GM12801 (cell line): Measurements from ENCODE around the gene XPNPEP1.

ENCODE experiments used
- TF ChIP-seq, protein P1 (sequence below): IDR thresholded peaks from one replicate; pipeline ENCODE4 v1.5.1; 2011; ENCODE audit warnings: control low read depth; ENCODE audit not compliant: insufficient read length; ENCODE audit errors: extremely low read depth

XPNPEP1 gene

DNA sequence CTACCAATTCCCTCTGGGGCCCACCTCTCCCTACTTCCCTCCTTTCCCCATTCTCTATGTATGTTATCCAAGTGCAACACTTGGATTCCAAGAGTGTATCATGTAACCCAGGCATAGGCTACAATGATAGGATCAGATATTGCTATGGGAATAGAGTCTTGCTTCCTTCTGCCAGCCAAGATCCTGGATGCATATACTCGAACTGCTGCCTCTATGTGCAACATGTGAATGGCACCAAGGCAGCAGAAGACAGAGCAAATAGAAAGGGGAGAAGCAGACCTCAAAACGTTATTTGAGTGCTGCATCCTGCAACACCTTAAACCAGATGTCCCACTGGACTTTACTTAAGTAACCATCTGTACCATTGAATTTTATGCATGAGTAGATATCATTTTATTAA is 3.5 kb upstream of the XPNPEP1 start:
- TF ChIP-seq, protein P1, sequence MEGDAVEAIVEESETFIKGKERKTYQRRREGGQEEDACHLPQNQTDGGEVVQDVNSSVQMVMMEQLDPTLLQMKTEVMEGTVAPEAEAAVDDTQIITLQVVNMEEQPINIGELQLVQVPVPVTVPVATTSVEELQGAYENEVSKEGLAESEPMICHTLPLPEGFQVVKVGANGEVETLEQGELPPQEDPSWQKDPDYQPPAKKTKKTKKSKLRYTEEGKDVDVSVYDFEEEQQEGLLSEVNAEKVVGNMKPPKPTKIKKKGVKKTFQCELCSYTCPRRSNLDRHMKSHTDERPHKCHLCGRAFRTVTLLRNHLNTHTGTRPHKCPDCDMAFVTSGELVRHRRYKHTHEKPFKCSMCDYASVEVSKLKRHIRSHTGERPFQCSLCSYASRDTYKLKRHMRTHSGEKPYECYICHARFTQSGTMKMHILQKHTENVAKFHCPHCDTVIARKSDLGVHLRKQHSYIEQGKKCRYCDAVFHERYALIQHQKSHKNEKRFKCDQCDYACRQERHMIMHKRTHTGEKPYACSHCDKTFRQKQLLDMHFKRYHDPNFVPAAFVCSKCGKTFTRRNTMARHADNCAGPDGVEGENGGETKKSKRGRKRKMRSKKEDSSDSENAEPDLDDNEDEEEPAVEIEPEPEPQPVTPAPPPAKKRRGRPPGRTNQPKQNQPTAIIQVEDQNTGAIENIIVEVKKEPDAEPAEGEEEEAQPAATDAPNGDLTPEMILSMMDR, result no peak

DNA sequence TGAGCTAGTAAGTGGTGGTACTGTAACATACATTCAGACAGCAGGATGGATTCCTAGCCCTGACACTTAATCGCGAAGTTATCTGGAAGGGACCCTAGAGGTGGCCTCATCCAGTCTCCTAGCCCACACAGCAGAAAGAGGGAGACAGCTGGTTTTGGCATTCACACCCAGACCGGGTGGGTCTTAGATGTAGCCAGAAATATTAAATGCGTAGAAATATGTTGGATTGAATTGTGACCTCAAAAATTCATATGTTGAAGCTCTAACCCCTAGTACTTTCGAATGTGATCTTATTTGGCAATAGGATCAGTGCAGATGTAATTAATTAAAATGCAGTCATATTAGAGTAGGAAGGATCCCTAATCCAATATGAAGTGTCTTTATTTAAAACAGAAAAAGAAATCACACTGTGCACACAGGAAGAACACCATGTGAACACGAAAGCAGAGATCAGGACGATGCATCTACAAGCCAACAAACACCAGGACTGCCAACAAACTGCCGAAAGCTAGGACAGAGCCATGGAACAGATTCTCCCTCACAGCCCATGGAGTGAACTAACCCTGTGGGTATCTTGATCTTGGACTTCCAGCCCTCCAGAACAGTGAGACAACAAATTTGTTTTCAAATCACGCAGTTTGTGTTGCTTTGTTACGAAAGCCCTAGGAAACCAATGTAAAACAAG is 2.9 kb upstream of the XPNPEP1 start:
- TF ChIP-seq, protein P1, result no peak

DNA sequence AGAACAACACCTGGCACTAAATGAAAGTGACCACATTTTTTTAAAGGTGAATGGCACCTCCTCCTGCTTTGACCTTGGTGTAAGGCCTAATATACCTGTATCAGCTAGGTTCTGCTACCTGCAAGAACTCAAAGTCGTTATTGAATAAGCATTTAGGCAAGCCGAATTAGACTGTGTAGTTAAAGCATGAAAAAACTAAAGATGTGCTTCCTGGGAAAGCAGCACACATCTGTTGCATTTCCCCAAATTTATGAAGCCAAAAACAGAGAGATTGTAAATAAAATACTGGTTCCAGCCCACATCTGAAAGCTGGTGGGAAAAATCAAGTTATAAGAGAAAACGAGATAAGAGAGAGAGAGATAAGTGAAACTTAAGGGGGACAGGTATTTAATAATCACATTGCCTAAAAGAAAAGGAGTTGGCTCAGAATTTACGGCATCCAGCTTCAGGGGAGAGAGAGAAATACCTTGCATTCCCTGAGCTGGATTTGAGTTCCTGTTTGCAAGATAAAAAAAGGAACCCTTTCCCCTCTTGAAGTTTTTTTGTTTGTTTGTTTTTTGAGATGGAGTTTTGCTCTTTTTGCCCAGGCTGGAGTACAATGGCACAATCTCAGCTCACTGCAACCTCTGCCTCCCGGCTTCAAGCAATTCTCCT is 1.8 kb upstream of the XPNPEP1 start:
- TF ChIP-seq, protein P1, result no peak

DNA sequence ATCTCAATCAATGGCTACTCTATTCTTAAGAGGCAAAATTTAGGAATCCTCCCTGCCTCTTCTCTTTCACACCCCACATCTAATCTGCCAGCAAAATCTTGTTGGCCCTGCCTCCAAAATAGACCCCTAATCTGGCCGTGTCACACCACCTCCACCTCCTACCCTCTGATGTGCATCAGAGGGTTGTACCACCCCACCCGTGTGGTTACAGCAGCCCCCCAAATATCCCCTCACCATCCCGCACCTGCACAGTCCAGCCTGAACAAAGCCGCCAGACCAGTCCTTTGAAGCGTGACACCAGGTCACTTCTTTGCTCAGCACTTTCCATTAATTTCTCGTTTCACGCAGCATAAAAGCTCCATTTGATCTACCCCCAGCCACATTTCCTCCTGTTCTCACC is 776 bp upstream of the XPNPEP1 start:
- TF ChIP-seq, protein P1, result no peak

DNA sequence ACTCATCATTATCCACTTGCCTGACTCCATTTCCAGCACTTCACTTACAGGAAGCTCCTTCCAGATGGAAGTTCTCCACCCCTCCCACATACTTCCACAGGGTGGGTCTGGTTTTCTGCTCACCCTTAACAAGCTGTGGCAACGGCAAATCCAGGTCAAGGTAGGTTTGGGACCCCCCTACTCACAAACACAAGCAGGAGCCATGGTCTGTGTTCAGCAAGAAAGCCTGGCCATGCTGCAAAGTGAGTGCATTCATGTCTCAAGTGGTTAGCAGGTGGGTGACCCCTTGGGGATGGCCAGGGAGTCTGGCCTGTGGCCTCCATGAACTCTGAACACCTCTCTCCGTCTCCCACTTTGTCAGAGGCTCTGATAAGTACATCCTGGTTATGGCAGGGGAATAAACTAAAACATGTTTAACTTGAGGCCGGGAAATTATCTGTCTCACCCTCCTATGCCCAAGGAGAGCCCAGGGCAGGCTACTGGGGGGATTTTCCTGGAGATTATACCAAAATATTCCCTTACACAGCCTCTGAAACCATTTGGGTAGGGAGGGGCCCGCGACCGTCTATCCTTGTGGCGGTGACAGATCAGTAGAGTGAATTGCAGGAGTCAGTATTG is 844 bp downstream of the XPNPEP1 start:
- TF ChIP-seq, protein P1, result no peak

DNA sequence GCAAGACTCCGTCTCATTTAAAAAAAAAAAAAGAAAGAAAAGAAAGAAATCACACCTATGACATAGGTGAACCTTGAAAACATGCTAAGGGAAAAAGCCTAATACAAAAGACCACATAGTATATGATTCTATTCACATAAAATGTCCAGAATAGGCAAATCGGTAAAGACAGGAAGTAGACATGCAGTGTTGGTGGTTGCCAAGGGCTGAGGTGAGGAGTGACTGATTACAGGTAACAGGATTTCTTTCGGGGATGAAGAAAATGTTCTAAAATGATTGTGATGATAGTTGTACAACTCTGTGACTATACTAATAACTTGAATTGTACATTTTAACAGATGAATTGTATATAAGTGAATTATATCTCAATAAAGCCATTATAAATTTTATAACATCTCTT is 3.3 kb downstream of the XPNPEP1 start:
- TF ChIP-seq, protein P1, result no peak

DNA sequence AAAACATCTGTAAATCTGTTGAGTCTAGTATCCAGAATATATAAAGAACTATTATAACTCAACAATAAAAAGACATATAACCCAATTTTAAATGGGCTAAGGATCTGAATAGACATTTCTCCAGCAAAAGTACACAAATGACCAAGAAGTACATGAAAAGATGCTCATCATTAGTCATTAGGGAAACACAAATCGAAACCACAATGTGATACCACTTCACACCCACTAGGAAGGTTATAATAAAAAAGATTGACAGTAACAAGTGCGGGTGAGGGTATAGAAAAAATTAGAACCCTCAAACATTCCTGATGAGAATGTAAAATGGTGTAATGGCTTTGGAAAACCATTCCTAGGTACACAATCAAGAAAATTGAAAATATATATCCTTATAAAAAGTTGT is 4.1 kb downstream of the XPNPEP1 start:
- TF ChIP-seq, protein P1, result no peak
